ENCODE data around the gene PRDM5. TPM values are rescaled to one million over a fixed set of nuclear protein-coding genes. Genes with fewer than 3 reads are reported as not detected.

PRDM5 gene
- total and polyA plus RNA-seq, 2 donors = 1.8 to 5.1 TPM

GRCh38 chr4:120808475-120809141 lies 113.9 kb downstream of the PRDM5 start:
- no peak overlapping the region for H3K4me3 ChIP-seq (ENCODE audit: low read length in 2 of 2)
- H3K27ac ChIP-seq (ENCODE audit: low read depth in 1 of 2, low read length in 1 of 2) = no peak overlapping the region
- WGBS = 98% methylated on average over 24 of the region's 24 CpGs
- H3K27me3 ChIP-seq (ENCODE audit: control insufficient read depth in 2 of 2, insufficient read depth in 1 of 2, low read length in 1 of 2) = no peaks in the 10 kb centered on the region
- DNase-seq (ENCODE audit: low read depth in 6 of 9, low spot score in 9 of 9) = no peak
- H3K4me1 ChIP-seq (ENCODE audit: control insufficient read depth in 2 of 2, insufficient read depth in 2 of 2, low read length in 2 of 2) = no peaks in the 10 kb centered on the region
- peaks cover 0 to 8% of the 10 kb centered on the region in 2 donors for H3K9me3 ChIP-seq (ENCODE audit: control insufficient read depth in 2 of 2, insufficient read depth in 1 of 2, low read length in 1 of 2)
- no peaks in the 10 kb centered on the region for H3K36me3 ChIP-seq (ENCODE audit: control insufficient read depth in 2 of 2, insufficient read depth in 2 of 2, low read length in 1 of 2)

GRCh38 chr4:120801137-120801758 lies 121.3 kb downstream of the PRDM5 start:
- H3K27me3 ChIP-seq (ENCODE audit: control insufficient read depth in 2 of 2, insufficient read depth in 1 of 2, low read length in 1 of 2) = no peaks in the 10 kb centered on the region
- DNase-seq (ENCODE audit: low read depth in 6 of 9, low spot score in 9 of 9) = no peak
- no peaks in the 10 kb centered on the region for H3K9me3 ChIP-seq (ENCODE audit: control insufficient read depth in 2 of 2, insufficient read depth in 1 of 2, low read length in 1 of 2)
- 96% methylated on average over 5 of the region's 5 CpGs for WGBS
- H3K4me3 ChIP-seq (ENCODE audit: low read length in 2 of 2) = no peak overlapping the region
- H3K36me3 ChIP-seq (ENCODE audit: control insufficient read depth in 2 of 2, insufficient read depth in 2 of 2, low read length in 1 of 2) = no peaks in the 10 kb centered on the region
- H3K27ac ChIP-seq (ENCODE audit: low read depth in 1 of 2, low read length in 1 of 2) = no peak overlapping the region
- no peaks in the 10 kb centered on the region for H3K4me1 ChIP-seq (ENCODE audit: control insufficient read depth in 2 of 2, insufficient read depth in 2 of 2, low read length in 2 of 2)

GRCh38 chr4:120798570-120798969 lies 124.0 kb downstream of the PRDM5 start:
- Histone ChIP-seq H3K4me1 (ENCODE audit: control insufficient read depth in 2 of 2, insufficient read depth in 2 of 2, low read length in 2 of 2) (no peaks in the 10 kb centered on the region), H3K27me3 (ENCODE audit: control insufficient read depth in 2 of 2, insufficient read depth in 1 of 2, low read length in 1 of 2) (no peaks in the 10 kb centered on the region), H3K36me3 (ENCODE audit: control insufficient read depth in 2 of 2, insufficient read depth in 2 of 2, low read length in 1 of 2) (no peaks in the 10 kb centered on the region), H3K4me3 (ENCODE audit: low read length in 2 of 2) (no peak overlapping the region), H3K9me3 (ENCODE audit: control insufficient read depth in 2 of 2, insufficient read depth in 1 of 2, low read length in 1 of 2) (no peaks in the 10 kb centered on the region), H3K27ac (ENCODE audit: low read depth in 1 of 2, low read length in 1 of 2) (no peak overlapping the region)
- DNase-seq (ENCODE audit: low read depth in 6 of 9, low spot score in 9 of 9) = no peak
- WGBS = 97% methylated on average over 3 of the region's 3 CpGs

GRCh38 chr4:120796271-120796670 lies 126.3 kb downstream of the PRDM5 start:
- H3K9me3 ChIP-seq (ENCODE audit: control insufficient read depth in 2 of 2, insufficient read depth in 1 of 2, low read length in 1 of 2) = no peaks in the 10 kb centered on the region
- 98% methylated on average over 3 of the region's 3 CpGs for WGBS
- no peaks in the 10 kb centered on the region for H3K27me3 ChIP-seq (ENCODE audit: control insufficient read depth in 2 of 2, insufficient read depth in 1 of 2, low read length in 1 of 2)
- H3K4me3 ChIP-seq (ENCODE audit: low read length in 2 of 2) = no peak overlapping the region
- H3K27ac ChIP-seq (ENCODE audit: low read depth in 1 of 2, low read length in 1 of 2) = no peak overlapping the region
- H3K4me1 ChIP-seq (ENCODE audit: control insufficient read depth in 2 of 2, insufficient read depth in 2 of 2, low read length in 2 of 2) = peaks cover 3 to 4% of the 10 kb centered on the region in 2 donors
- H3K36me3 ChIP-seq (ENCODE audit: control insufficient read depth in 2 of 2, insufficient read depth in 2 of 2, low read length in 1 of 2) = no peaks in the 10 kb centered on the region
- DNase-seq (ENCODE audit: low read depth in 6 of 9, low spot score in 9 of 9) = no peak

- 98% methylated on average over 2 of the region's 2 CpGs for WGBS
Measured at GRCh38 chr4:120785202-120785601, 137.3 kb downstream of the PRDM5 start.

GRCh38 chr4:120777459-120777858 lies 145.1 kb downstream of the PRDM5 start:
- Histone ChIP-seq H3K9me3 (ENCODE audit: control insufficient read depth in 2 of 2, insufficient read depth in 1 of 2, low read length in 1 of 2) (no peaks in the 10 kb centered on the region), H3K36me3 (ENCODE audit: control insufficient read depth in 2 of 2, insufficient read depth in 2 of 2, low read length in 1 of 2) (no peaks in the 10 kb centered on the region), H3K27me3 (ENCODE audit: control insufficient read depth in 2 of 2, insufficient read depth in 1 of 2, low read length in 1 of 2) (no peaks in the 10 kb centered on the region), H3K27ac (ENCODE audit: low read depth in 1 of 2, low read length in 1 of 2) (no peak overlapping the region), H3K4me1 (ENCODE audit: control insufficient read depth in 2 of 2, insufficient read depth in 2 of 2, low read length in 2 of 2) (no peaks in the 10 kb centered on the region), H3K4me3 (ENCODE audit: low read length in 2 of 2) (no peak overlapping the region)
- no peak for DNase-seq (ENCODE audit: low read depth in 6 of 9, low spot score in 9 of 9)

More at GRCh38 chr4:120785202-120785601, 137.3 kb downstream of the PRDM5 start:
- Histone ChIP-seq H3K36me3 (ENCODE audit: control insufficient read depth in 2 of 2, insufficient read depth in 2 of 2, low read length in 1 of 2) (no peaks in the 10 kb centered on the region), H3K4me1 (ENCODE audit: control insufficient read depth in 2 of 2, insufficient read depth in 2 of 2, low read length in 2 of 2) (no peaks in the 10 kb centered on the region), H3K4me3 (ENCODE audit: low read length in 2 of 2) (no peak overlapping the region), H3K27me3 (ENCODE audit: control insufficient read depth in 2 of 2, insufficient read depth in 1 of 2, low read length in 1 of 2) (no peaks in the 10 kb centered on the region), H3K9me3 (ENCODE audit: control insufficient read depth in 2 of 2, insufficient read depth in 1 of 2, low read length in 1 of 2) (no peaks in the 10 kb centered on the region), H3K27ac (ENCODE audit: low read depth in 1 of 2, low read length in 1 of 2) (no peak overlapping the region)
- DNase-seq (ENCODE audit: low read depth in 6 of 9, low spot score in 9 of 9) = no peak

- Histone ChIP-seq H3K27ac (ENCODE audit: low read depth in 1 of 2, low read length in 1 of 2) (no peak overlapping the region), H3K4me3 (ENCODE audit: low read length in 2 of 2) (no peak overlapping the region)
Measured at GRCh38 chr4:120775431-120775830, 147.1 kb downstream of the PRDM5 start.

GRCh38 chr4:120773641-120774040 lies 148.9 kb downstream of the PRDM5 start:
- H3K9me3 ChIP-seq (ENCODE audit: control insufficient read depth in 2 of 2, insufficient read depth in 1 of 2, low read length in 1 of 2) = no peaks in the 10 kb centered on the region
- no peak overlapping the region for H3K27ac ChIP-seq (ENCODE audit: low read depth in 1 of 2, low read length in 1 of 2)
- no peak for DNase-seq (ENCODE audit: low read depth in 6 of 9, low spot score in 9 of 9)
- no peaks in the 10 kb centered on the region for H3K27me3 ChIP-seq (ENCODE audit: control insufficient read depth in 2 of 2, insufficient read depth in 1 of 2, low read length in 1 of 2)
- no peaks in the 10 kb centered on the region for H3K4me1 ChIP-seq (ENCODE audit: control insufficient read depth in 2 of 2, insufficient read depth in 2 of 2, low read length in 2 of 2)
- WGBS = 14% methylated on average over 1 of the region's 1 CpG
- no peak overlapping the region for H3K4me3 ChIP-seq (ENCODE audit: low read length in 2 of 2)
- H3K36me3 ChIP-seq (ENCODE audit: control insufficient read depth in 2 of 2, insufficient read depth in 2 of 2, low read length in 1 of 2) = no peaks in the 10 kb centered on the region

More at GRCh38 chr4:120775431-120775830, 147.1 kb downstream of the PRDM5 start:
- DNase-seq (ENCODE audit: low read depth in 6 of 9, low spot score in 9 of 9) = no peak
- Histone ChIP-seq H3K27me3 (ENCODE audit: control insufficient read depth in 2 of 2, insufficient read depth in 1 of 2, low read length in 1 of 2) (no peaks in the 10 kb centered on the region), H3K4me1 (ENCODE audit: control insufficient read depth in 2 of 2, insufficient read depth in 2 of 2, low read length in 2 of 2) (no peaks in the 10 kb centered on the region), H3K36me3 (ENCODE audit: control insufficient read depth in 2 of 2, insufficient read depth in 2 of 2, low read length in 1 of 2) (no peaks in the 10 kb centered on the region), H3K9me3 (ENCODE audit: control insufficient read depth in 2 of 2, insufficient read depth in 1 of 2, low read length in 1 of 2) (no peaks in the 10 kb centered on the region)

- Histone ChIP-seq H3K4me3 (ENCODE audit: low read length in 2 of 2) (no peak overlapping the region), H3K27me3 (ENCODE audit: control insufficient read depth in 2 of 2, insufficient read depth in 1 of 2, low read length in 1 of 2) (no peaks in the 10 kb centered on the region), H3K9me3 (ENCODE audit: control insufficient read depth in 2 of 2, insufficient read depth in 1 of 2, low read length in 1 of 2) (no peaks in the 10 kb centered on the region), H3K4me1 (ENCODE audit: control insufficient read depth in 2 of 2, insufficient read depth in 2 of 2, low read length in 2 of 2) (no peaks in the 10 kb centered on the region), H3K36me3 (ENCODE audit: control insufficient read depth in 2 of 2, insufficient read depth in 2 of 2, low read length in 1 of 2) (no peaks in the 10 kb centered on the region), H3K27ac (ENCODE audit: low read depth in 1 of 2, low read length in 1 of 2) (no peak overlapping the region)
- no peak for DNase-seq (ENCODE audit: low read depth in 6 of 9, low spot score in 9 of 9)
- 100% methylated on average over 2 of the region's 2 CpGs for WGBS
Measured at GRCh38 chr4:120771907-120772306, 150.6 kb downstream of the PRDM5 start.
